GM19438 (cell line): ENCODE measurements around the gene SNRPD1.
A peak's percentile ranks its signal among the peaks of the same experiment; 100 is the strongest.
"Not testable (repeated sequence)": the region's sequence is repeated elsewhere in the genome, so short reads cannot be mapped to it uniquely, and the experiment has no call there.

ENCODE experiments used
- ATAC-seq: cut with Tn5 transposase; IDR thresholded peaks from one replicate; pipeline ENCODE4 v1.9.1; 2021; ENCODE audit warnings: low read depth; ENCODE audit not compliant: unreplicated experiment

SNRPD1 gene

GRCh38 chr18:21612125-21613039 is at the start of gene SNRPD1:
TSS of gene SNRPD1 (plus strand) at chr18:21612314. CDS start at chr18:21612430, 116 bp downstream.
- ATAC-seq: peak; percentile 98

DNA sequence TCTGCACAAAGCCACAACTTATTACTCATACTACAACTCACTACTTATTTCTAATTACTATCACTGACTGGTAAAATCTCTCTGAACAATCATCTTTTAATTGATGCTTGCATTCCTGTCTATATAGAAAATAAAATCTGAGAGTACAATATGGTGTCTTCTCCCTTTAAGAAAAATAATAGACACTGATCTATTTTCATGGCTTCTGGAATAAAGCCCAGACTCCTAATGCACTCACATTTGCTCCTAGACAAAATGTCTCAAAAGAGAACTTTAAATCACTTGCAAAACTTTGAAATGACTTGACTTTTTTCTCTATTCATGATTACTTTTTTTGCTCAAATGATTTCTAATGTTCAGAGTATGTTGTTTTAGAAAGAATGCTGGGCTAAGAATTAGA is 40.3 kb upstream of the SNRPD1 start:
- no peak for ATAC-seq

- ATAC-seq: no peak
These were observed 36.5 kb upstream of the SNRPD1 start for GRCh38 chr18:21575656-21576055.

GRCh38 chr18:21584391-21584790 is 27.7 kb upstream of the SNRPD1 start:
- no peak for ATAC-seq

DNA sequence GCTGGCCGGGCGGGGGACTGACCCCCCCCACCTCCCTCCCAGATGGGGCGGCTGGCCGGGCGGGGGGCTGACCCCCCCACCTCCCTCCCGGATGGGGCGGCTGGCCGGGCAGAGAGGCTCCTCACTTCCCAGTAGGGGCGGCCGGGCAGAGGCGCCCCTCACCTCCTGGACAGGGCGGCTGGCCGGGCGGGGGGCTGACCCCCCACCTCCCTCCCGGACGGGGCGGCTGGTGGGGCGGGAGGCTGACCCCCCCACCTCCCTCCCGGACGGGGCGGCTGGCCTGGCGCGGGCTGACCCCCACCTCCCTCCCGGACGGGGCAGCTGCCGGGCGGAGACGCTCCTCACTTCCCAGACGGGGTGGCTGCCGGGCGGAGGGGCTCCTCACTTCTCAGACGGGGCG is 19.8 kb upstream of the SNRPD1 start:
- ATAC-seq: not testable (repeated sequence)

DNA sequence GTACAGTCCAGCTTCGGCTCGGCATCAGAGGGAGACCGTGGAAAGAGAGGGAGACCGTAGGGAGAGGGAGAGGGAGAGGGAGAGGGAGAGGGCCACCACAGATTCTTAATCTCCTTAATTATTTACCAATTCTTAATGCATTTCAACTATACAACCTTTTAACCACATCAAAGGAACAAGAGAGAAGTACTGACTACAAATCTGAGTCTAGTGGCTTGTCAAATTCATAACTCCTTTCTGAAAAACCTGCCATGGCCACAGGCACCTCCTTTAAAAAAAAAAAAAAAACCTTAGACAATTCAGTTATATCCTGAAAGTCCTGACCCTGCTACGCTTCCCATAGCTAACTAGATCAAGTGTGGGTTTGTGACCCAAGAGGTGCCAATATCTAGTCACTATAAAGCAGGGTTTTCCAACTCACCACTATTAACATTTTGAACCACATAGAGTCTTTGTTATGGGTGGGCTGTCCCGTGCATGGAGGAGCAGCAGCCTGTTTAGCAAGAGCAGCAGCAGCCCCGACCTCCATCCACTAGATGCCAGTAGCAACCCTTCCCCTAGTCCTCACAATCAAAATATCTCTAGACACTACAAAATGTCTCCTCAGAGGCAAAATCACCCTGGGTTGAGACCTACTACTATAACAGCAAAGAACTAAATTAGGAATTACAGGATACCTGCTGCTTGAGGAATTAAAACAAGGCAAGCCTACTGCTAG is 18.4 kb upstream of the SNRPD1 start:
- ATAC-seq: no peak

- ATAC-seq: no peak
These were observed 14.5 kb upstream of the SNRPD1 start for GRCh38 chr18:21597620-21598019.

GRCh38 chr18:21598726-21599584 is 13.2 kb upstream of the SNRPD1 start:
- ATAC-seq: no peak

- ATAC-seq: peak; percentile 42
These were observed 12.3 kb upstream of the SNRPD1 start for GRCh38 chr18:21599585-21600525.

- peak; percentile 83 for ATAC-seq
These were observed 11.3 kb upstream of the SNRPD1 start, which contains the start of gene ESCO1 for GRCh38 chr18:21600526-21601410. TSS of gene ESCO1 (minus strand) at chr18:21600704. CDS start at chr18:21574843, 25,861 bp downstream.

GRCh38 chr18:21602299-21602587 is 9.9 kb upstream of the SNRPD1 start:
- ATAC-seq: no peak

DNA sequence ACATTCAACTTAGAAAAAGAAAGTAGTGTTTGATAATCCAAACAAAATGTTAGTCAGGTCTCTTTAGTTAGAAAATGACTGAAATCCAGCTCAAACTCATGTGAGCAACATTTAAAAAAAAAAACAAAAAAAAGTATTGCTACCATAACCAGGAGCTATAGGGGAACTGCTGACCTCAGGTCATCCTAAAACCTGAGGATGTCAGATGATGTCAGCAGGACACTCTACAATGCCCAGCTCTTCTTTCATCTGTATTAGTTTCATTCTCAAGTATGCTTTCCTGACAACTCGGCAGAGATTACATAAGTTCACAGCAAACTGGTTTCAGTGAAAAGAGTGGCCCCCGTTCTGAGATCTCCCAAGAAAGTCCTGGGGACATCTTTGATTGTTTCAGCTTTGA is 7.4 kb upstream of the SNRPD1 start:
- ATAC-seq: no peak

- no peak for ATAC-seq
These were observed 6.9 kb upstream of the SNRPD1 start for GRCh38 chr18:21605213-21605612.

GRCh38 chr18:21611401-21612124 is 551 bp upstream of the SNRPD1 start:
- not testable (repeated sequence) for ATAC-seq

- not testable (repeated sequence) for ATAC-seq
These were observed 9.5 kb downstream of the SNRPD1 start for GRCh38 chr18:21621640-21622039.

GRCh38 chr18:21629089-21629832 is 17.1 kb downstream of the SNRPD1 start:
- ATAC-seq: peak; percentile 83

DNA sequence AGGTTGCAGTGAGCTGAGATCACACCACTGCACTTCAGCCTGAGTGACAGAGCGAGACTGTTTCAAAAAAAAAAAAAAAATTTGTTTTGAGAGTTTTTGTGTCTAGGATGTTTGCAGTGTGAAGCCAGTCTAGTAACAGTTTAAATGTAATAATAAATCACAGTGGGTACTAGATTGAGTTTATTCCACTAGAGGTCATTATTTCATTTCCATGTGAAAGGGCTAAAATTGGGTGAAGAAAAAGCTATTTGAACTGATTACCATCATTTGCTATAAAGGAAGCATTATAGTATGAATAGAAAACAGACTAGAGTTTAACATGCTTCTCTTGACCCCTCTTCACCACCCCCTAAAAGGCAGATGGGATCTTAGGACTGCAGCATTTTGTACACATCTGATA is 20.3 kb downstream of the SNRPD1 start:
- ATAC-seq: no peak
